Endometrium (tissue), 2 donors: ENCODE data around the gene PRR20G.

Experiments used
- FAIRE-seq: peaks from 2 replicates; lab custom pipeline; 2012; peaks lifted over from hg19 to GRCh38; lab: Jason Lieb, UNC
- donor health status: control.
- donor health status: control.

Gene PRR20G

DNA sequence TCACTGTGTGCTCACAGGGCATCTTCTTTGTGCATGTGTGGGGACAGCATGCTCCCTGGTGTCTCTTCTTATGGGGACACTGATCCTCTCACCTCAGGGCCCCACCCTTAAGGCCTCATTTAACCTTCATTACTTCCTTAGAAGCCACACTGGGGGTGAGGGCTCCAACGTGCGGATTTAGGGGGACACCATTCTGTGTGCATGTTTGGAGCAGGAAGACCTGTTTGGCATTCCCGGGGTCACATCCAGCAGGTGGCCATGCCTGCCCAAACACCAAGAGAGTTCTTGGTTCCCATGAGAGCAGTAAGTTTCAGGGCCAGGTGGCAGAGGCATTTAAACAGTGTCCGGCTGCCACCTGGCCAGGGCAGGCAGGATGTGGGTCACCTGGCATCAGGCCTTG is 24.8 kb downstream of the PRR20G start:
- no peak for FAIRE-seq

DNA sequence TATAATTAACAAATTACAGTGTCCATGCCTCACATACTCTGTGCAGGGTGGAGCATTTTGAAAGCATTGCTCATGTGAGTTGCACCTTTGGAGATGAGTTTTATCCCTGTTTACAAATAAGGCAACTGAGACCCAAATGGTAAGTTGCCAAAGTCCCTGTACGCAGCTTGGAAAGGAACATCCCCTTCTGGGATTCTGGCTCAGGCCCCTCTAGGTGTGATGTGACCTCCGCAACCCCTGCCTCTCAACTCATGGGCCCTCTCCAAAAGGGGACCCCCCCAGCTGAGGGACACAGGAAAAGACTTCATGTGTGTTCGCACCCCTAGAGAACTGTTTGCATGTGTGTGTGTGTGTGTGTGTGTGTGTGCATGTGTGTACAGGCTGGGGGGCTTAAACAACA is 25.3 kb downstream of the PRR20G start:
- FAIRE-seq = no peak

DNA sequence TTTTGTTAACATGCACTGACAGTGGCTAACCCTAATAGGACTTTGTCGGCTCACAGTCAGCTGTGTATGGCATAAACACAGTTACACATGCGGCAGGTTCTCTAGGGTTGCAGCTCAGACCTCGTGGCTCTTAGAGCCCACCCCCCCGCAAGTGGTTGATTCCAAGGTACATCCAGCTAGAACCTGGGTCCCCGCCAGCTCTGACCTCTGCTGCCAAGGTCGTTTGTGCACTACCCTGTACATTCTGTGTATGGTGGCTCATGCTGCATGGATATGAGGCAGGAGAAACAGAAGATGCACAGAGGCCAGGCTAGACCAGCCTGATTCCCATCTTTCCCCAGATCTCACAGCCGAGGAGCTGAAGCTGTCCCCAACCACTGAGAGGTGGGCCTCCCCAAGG is 25.9 kb downstream of the PRR20G start:
- FAIRE-seq = no peak

- FAIRE-seq = no peak
Observed at GRCh38 chr3:127260826-127261555, 26.9 kb downstream of the PRR20G start.

- FAIRE-seq = no peak
Observed at GRCh38 chr3:127260416-127260815, 27.4 kb downstream of the PRR20G start.

GRCh38 chr3:127259882-127260281 is 28.0 kb downstream of the PRR20G start:
- no peak for FAIRE-seq

DNA sequence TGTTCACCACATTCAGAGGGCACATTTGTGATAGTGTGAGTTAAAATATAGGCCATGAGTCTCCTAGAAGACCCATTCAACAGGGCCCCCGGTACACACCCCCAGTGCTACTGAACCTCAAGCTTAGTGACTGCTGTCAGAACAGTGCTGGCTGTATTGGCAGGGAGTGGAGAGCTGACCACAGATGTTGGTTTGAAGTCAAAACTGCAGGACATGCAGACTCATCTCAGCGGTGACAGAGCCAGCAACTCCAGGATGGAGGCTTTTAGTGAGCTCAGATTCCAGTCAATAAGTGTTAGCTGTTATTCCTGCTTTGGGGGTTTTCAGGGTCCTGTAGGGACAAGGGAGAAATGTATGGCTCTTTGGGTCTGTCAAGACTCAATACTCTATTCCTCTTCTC is 29.1 kb downstream of the PRR20G start:
- FAIRE-seq = no peak

GRCh38 chr3:127257351-127257750 is 30.5 kb downstream of the PRR20G start:
- FAIRE-seq = no peak

GRCh38 chr3:127256733-127257271 is 31.0 kb downstream of the PRR20G start:
- no peak for FAIRE-seq

DNA sequence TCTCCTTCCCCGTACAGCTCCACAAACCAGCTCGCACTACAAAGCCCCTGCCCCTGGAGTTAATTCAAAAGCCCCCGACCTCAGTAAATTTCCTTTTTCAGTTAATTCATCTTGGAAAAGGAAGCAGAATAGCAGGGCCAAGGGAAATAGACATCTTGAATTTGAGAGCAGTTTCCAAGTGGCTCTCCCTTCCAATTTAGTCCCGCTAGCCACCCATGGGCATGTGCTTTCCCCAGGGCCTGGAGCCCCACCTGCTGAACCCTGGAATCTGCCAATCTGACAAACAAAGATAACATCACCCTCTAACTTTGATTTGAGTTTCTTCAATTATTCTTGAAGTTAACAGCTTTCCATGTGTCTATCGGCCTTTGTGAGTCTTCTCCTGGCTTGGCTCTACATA is 31.7 kb downstream of the PRR20G start:
- no peak for FAIRE-seq

DNA sequence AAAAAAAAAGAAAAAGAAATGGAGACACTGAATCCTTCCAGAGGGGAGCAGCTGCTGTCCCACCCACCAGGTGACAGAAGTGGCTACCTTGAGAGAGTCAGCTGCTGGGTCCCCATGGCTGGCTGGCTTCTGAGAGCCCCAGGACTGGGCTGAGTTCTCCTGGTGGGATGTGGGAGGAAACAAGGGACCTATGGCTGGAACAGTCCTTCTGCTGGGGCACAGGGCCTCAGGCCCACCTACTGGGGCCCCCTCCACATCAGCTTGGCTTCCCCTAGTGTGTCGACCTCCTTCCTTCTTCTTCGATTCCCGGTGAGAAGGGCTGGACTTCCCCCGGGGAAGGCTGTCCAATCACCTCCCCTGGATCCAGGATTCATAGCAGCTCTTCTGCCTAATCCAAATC is 32.3 kb downstream of the PRR20G start:
- FAIRE-seq = no peak

GRCh38 chr3:127254730-127255129 is 33.1 kb downstream of the PRR20G start:
- no peak for FAIRE-seq

DNA sequence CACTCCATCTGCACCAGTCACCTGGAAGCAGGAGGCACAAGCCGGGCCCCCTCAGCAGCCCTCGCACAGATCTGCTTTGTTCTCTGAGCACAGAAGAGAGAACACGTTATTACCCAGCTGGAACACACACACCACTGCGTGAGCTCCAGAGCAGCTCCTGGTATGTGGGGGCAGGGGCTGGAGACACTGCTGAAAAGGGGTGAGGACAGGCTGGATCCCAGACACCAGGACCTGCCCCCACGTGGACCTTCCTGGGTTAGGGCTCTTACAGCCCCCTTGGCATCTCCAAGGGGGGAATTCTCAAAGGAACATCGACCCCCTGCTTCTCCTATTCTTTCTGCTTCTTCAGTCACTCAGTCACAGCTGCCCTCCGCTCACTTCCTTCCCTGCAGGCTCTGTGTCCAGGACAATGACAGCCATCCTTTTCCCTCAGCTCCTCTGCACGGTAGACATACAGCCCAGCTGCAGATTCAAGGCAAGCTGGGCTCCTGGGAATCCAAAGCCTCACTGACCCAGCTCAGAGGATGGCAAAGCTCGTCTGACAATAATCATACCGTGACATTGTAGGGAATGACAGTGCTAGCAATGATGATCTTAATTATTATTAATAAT is 33.7 kb downstream of the PRR20G start:
- no peak for FAIRE-seq

GRCh38 chr3:127253491-127253890 is 34.4 kb downstream of the PRR20G start:
- no peak for FAIRE-seq

DNA sequence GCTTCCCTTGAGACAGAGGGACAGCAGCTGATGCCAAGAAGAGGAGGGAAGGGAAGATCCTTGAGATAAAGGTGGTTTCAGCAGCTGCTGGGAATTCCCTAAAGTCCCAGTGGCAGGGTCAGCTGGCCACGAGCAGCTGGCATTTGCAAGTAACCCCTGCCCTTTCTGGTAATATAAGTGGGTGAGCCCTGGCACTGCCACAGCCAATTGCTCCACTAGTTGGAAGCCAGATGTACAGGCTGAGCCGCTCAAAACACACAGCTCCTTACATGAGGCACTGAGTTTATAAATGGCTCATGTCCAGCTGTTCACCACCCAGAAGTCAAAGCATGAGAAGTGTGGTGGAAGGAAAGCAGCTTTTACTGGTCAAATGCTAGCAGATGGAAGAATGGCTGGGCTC is 35.4 kb downstream of the PRR20G start:
- no peak for FAIRE-seq

DNA sequence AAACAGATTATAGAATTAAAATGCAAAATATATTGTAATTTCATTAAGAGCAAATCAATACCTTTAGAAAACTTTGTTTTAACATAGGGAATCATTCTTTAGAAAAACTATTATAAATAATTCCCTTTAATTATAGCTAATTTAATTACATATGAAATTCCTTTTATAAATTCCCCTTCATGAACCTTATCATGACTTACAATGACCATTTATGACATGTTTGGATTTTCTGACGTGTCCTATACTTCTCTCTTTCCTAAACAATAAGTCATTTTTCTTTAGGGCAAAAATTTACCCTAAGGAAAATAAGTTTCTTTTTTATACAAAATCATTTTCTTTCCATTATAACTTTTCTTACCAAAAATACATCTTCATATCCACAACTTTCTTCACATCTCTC is 37.8 kb downstream of the PRR20G start:
- no peak for FAIRE-seq

DNA sequence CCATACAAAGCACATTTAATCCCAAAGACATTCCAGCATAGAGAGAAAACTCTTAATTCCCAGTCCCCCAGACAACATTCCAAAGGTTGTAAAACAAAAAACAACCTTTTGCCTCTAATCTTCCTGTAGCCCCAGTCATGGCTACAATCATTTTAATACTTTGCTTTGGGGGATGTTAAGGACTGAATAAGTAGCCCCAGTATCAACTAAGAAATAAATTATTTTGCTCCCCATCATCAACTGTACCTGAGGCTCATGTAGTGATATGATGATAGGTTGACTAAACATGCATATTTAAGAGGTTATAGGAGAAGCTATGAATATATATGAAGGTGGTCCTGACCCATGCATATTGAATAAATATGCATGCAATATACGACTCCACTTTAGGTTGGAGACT is 40.6 kb downstream of the PRR20G start:
- no peak for FAIRE-seq

DNA sequence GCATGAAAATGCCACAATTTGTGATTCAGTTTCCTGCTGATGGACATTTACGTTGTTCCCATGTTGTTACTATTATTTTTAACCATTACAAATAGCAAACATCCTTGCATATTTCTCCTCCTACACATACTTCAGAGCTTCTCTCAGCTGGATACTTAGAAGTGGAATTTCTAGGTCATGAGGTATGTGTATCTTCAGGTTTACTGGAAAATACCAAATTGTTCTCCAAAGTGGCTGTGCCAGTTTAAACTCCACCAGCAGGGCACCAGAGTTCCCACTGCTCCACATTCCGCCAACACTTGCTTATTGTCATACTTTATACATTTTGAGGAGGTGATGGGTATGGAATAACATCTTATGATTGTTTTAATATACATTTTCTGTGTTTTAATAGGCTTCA is 49.2 kb downstream of the PRR20G start:
- no peak for FAIRE-seq

DNA sequence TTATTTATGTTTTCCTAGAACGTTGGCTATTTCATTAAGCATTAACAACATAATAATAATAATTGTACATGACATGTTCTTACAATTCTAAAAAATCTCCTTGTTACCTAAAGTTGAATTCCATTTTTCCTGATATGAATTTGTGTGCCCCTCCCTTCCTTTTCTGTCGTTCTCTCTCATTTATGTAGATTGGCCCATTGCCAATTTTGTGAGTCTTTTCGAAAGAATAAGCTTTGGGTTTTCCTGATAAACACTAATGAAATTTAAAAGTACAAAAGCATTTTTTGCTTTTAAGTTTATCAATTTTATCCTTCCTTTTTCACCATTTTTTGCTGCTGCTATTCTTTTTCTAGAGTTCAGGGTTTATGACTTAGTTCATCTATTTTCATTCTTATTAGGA is 50.0 kb downstream of the PRR20G start:
- FAIRE-seq = no peak

DNA sequence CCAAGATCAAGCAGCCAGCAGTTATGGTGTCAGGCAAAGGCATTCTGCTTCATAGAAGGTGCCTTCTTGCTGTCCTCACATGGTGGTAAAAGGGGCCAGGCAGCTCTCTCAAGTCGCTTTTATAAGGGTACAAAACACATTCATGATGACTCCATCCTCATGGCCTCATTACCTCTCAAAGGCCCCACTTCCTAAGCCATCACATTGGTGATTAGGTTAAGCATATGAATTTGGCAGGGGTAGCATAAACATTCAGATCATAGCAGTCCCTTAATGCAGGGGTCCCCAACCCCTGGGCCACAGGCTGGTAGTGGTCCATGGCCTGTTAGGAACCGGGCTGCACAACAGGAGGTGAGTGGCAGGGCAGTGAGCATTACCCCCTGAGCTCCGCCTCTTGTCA is 52.1 kb downstream of the PRR20G start:
- no peak for FAIRE-seq

- FAIRE-seq = no peak
Observed at GRCh38 chr3:127234778-127235177, 53.1 kb downstream of the PRR20G start.
